Upper lobe of left lung (tissue), 4 donors: Measurements from ENCODE around the gene STYXL1.

ENCODE experiments used
- POLR2A ChIP-seq, 4 donors: fragments of 450-650 bp; IDR thresholded peaks; one replicate each; pipeline ENCODE4 v1.5.1; 2016 to 2017; ENCODE audit warnings: antibody characterized with exemption in 4 of 4, mild to moderate bottlenecking in 2 of 4
- POLR2AphosphoS5 ChIP-seq, 2 donors: sonication (generic); formaldehyde crosslinking; IDR thresholded peaks; one replicate each; pipeline ENCODE4 v1.5.1; 2017; ENCODE audit warnings: antibody characterized with exemption in 2 of 2

- TF ChIP-seq POLR2AphosphoS5 (IDR thresholded peaks at IDR 0.05) (no peak), POLR2A (IDR thresholded peaks at IDR 0.05) (no peak)
Observed at GRCh38 chr7:75953431-75953830, 94.4 kb downstream of the STYXL1 start.
